DND-41 (cell line): ENCODE measurements around the gene SOX9.
"Not testable (repeated sequence)": the region's sequence is repeated elsewhere in the genome, so short reads cannot be mapped to it uniquely, and the experiment has no call there.

Experiments used
- ATAC-seq: fragments of 200-7000 bp; cut with Tn5 transposase; 3 replicates; pipeline ENCODE4 v1.9.1; 2021; ENCODE audit warnings: low read depth; ENCODE audit not compliant: insufficient read depth
- DNase-seq: peaks from one replicate; pipeline ENCODE4 v3.0.0-alpha.2; 2020
- H2AFZ ChIP-seq: 2 replicates; pipeline ENCODE4 v1.6.0; 2012; ENCODE audit warnings: low read depth, low read length
- H3K27ac ChIP-seq: 2 replicates; pipeline ENCODE4 v1.5.1; 2012; ENCODE audit warnings: low read length, inconsistent platforms
- H3K27me3 ChIP-seq: fragments of 200-600 bp; sonication (generic); 2 replicates; pipeline ENCODE4 v1.6.0; 2012; ENCODE audit warnings: low read length, mild to moderate bottlenecking, inconsistent platforms; ENCODE audit not compliant: insufficient read depth, poor library complexity
- H3K36me3 ChIP-seq: 2 replicates; pipeline ENCODE4 v1.5.1; 2012; ENCODE audit warnings: low read length, inconsistent platforms; ENCODE audit not compliant: insufficient read depth
- H3K4me1 ChIP-seq: 2 replicates; pipeline ENCODE4 v1.5.1; 2012; ENCODE audit warnings: mild to moderate bottlenecking, low read length; ENCODE audit not compliant: insufficient read depth
- H3K4me2 ChIP-seq: 2 replicates; pipeline ENCODE4 v1.6.0; 2012; ENCODE audit warnings: mild to moderate bottlenecking, moderate library complexity, low read length, inconsistent platforms; ENCODE audit not compliant: insufficient read depth
- H3K4me3 ChIP-seq, 2 experiments: fragments of 200-600 bp in 1 of 2; shearing (Covaris generic) in 1 of 2; 2 replicates each; pipeline ENCODE4 v1.5.1; 2012 to 2016; ENCODE audit warnings: inconsistent platforms in 2 of 2, low read length in 2 of 2, mild to moderate bottlenecking in 2 of 2, low read depth in 1 of 2, moderate library complexity in 1 of 2
- H3K79me2 ChIP-seq: 2 replicates; pipeline ENCODE4 v1.6.0; 2012; ENCODE audit warnings: low read length, inconsistent platforms; ENCODE audit not compliant: insufficient read depth
- H3K9ac ChIP-seq: 2 replicates; pipeline ENCODE4 v1.6.0; 2012; ENCODE audit warnings: low read depth, mild to moderate bottlenecking, inconsistent platforms, low read length, moderate library complexity
- H3K9me3 ChIP-seq: 2 replicates; pipeline ENCODE4 v1.5.1; 2012; ENCODE audit warnings: low read length, moderate library complexity, mild to moderate bottlenecking, inconsistent platforms; ENCODE audit not compliant: insufficient read depth, severe bottlenecking
- H4K20me1 ChIP-seq: 2 replicates; pipeline ENCODE4 v1.6.0; 2012; ENCODE audit warnings: low read length; ENCODE audit not compliant: insufficient read depth
- CTCF ChIP-seq: IDR thresholded peaks from 2 replicates; pipeline ENCODE4 v1.5.1; 2012; ENCODE audit warnings: borderline replicate concordance, low read length, moderate library complexity, mild to moderate bottlenecking; ENCODE audit not compliant: poor library complexity, severe bottlenecking; ENCODE audit errors: extremely low read depth
- EZH2 ChIP-seq: IDR thresholded peaks from 3 replicates; pipeline ENCODE4 v1.6.1; 2012; ENCODE audit warnings: borderline replicate concordance, low read depth, mild to moderate bottlenecking, moderate library complexity, low read length, inconsistent platforms; ENCODE audit not compliant: severe bottlenecking

The SOX9 gene

DNA sequence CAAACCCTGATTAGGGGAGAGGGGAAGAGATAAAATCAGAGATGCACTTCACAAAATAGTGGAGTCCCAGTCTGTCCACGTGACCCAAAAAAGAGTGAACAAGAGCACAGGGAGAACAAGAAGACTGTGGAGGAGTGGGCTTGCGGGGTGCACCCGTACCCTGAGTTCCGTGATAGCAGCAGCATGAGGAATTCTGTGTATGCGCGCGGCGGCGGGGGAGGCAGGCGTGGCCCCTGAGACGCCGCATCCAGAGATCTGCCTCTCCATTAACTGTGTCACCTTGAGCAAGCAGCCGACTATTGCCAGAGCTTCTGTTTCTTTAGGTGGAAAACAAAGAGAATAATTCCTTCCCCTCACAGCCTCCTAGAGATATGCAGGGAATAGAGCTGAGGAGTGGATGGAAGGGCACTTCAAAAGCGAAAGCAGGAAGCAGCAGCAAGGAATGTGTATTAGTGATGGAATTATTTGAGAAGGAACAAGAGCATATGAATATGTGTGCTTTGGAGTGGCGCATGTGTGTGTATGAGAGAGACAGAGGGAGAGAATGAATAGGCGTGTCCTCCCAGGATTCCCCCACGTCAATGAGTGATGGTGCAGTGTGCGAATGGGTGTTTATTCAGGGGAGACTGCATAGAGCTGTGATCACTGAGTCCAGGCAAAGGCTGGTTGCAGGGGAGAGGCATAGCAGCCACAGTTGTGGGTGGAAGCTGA lies 10.4 kb upstream of the SOX9 start:
- H3K4me2 ChIP-seq, result no peak overlapping the region
- TF ChIP-seq EZH2, result no peak
- TF ChIP-seq CTCF, result no peak
- no peak for ATAC-seq

DNA sequence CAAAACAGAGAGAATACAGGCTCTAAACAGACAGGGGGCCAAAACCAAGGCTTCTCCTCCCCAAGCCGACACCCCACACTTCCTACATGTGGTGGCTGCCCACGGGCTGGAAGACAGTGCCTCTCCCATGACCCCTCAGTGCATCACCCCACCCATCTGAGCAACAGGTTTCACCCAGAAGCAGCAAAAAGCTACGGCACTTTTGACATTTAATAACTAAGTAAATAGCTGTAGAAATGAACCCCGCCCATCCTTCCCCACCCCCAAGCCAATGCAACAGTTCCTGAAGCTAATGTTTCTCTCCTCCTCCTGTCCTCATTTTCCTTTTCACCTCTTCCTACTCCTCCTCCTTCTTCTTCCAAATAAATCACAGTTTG lies 9.9 kb upstream of the SOX9 start:
- Histone ChIP-seq H3K79me2 (no peaks in the 10 kb centered on the region), H3K4me2 (no peak overlapping the region), H3K4me3 (no peak overlapping the region), H3K9ac (no peak overlapping the region), H3K4me1 (no peaks in the 10 kb centered on the region), H3K27ac (no peak overlapping the region), H3K9me3 (no peaks in the 10 kb centered on the region), H2AFZ (no peak overlapping the region), H3K27me3 (no peaks in the 10 kb centered on the region), H4K20me1 (no peaks in the 10 kb centered on the region), H3K36me3 (no peaks in the 10 kb centered on the region)
- no peak for DNase-seq
- no peak for ATAC-seq
- no peak for TF ChIP-seq CTCF
- no peak for TF ChIP-seq EZH2

More for the DNA sequence above, 10.4 kb upstream of the SOX9 start:
- Histone ChIP-seq H2AFZ (no peak overlapping the region), H3K4me1 (no peaks in the 10 kb centered on the region), H3K9ac (no peak overlapping the region), H3K4me3 (no peak overlapping the region), H3K9me3 (no peaks in the 10 kb centered on the region), H3K79me2 (no peaks in the 10 kb centered on the region), H3K27me3 (no peaks in the 10 kb centered on the region), H3K36me3 (no peaks in the 10 kb centered on the region), H3K27ac (no peak overlapping the region), H4K20me1 (no peaks in the 10 kb centered on the region)
- no peak for DNase-seq

DNA sequence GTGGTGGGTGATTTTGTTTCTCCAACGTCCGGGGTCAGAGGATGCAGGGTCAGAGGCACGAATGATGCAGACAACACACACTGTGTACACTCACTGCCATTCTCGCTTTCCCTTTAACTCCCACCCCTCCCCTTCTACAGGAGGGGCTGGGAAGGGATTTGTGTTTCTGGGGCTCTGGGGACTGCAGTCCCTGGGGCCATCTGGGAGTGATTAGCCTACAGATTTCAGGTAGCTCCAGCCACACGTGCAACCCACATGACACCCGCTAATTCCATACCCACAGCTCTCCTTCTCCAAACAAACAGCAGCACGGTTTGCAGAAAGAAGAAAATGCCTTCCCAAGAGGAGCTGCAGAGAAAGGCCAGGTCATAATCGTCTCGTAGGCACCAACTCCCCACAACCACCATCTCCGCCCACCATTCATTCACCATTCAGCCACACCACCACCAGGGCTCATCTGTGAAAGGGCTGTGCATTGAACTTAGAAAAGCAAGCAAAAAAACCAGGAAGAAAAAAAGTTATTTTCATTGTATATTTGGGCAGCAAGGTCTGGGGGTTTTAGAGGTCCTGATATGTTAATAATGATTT lies 9.4 kb upstream of the SOX9 start:
- no peaks in the 10 kb centered on the region for H3K27me3 ChIP-seq

GRCh38 chr17:72111926-72112325 lies 8.9 kb upstream of the SOX9 start:
- H4K20me1 ChIP-seq, DNase-seq, H3K27ac ChIP-seq, H3K4me2 ChIP-seq, H3K27me3 ChIP-seq, H3K79me2 ChIP-seq, ATAC-seq, H3K4me1 ChIP-seq, H3K9me3 ChIP-seq, H3K9ac ChIP-seq, H3K4me3 ChIP-seq, H3K36me3 ChIP-seq, H2AFZ ChIP-seq: not testable (repeated sequence)

More for the DNA sequence above, 9.4 kb upstream of the SOX9 start:
- Histone ChIP-seq H3K9me3 (no peaks in the 10 kb centered on the region), H3K4me3 (no peak overlapping the region), H3K9ac (no peak overlapping the region), H4K20me1 (no peaks in the 10 kb centered on the region), H3K4me2 (no peak overlapping the region), H3K4me1 (no peaks in the 10 kb centered on the region), H2AFZ (no peak overlapping the region), H3K27ac (no peak overlapping the region), H3K79me2 (no peaks in the 10 kb centered on the region), H3K36me3 (no peaks in the 10 kb centered on the region)
- DNase-seq (no peak), ATAC-seq (no peak)
- TF ChIP-seq EZH2 (no peak), CTCF (no peak)
